Esophagus (tissue), 2 donors: ENCODE data around the gene JPH4. TPM values are rescaled to one million over a fixed set of nuclear protein-coding genes. Genes with fewer than 3 reads are reported as not detected.

ENCODE experiments used
- H3K27ac ChIP-seq, 2 donors: one replicate each; pipeline ENCODE4 v1.5.1; 2013; ENCODE audit warnings: low read depth in 2 of 2, mild to moderate bottlenecking in 2 of 2, inconsistent platforms in 1 of 2, low read length in 1 of 2, moderate library complexity in 1 of 2
- H3K27me3 ChIP-seq, 2 donors: one replicate each; pipeline ENCODE4 v1.6.1; 2013; ENCODE audit warnings: low read length in 2 of 2, control low read depth in 1 of 2, mild to moderate bottlenecking in 1 of 2; ENCODE audit not compliant: insufficient read depth in 2 of 2, control insufficient read depth in 1 of 2
- H3K36me3 ChIP-seq, 2 donors: one replicate each; pipeline ENCODE4 v1.6.1; 2013; ENCODE audit warnings: low read length in 1 of 2; ENCODE audit not compliant: control insufficient read depth in 2 of 2, insufficient read depth in 2 of 2
- H3K4me1 ChIP-seq, 2 donors: one replicate each; pipeline ENCODE4 v1.6.1; 2013; ENCODE audit warnings: low read length in 1 of 2; ENCODE audit not compliant: control insufficient read depth in 2 of 2, insufficient read depth in 2 of 2
- H3K4me3 ChIP-seq, 2 donors: one replicate each; pipeline ENCODE4 v1.5.1; 2013; ENCODE audit warnings: low read length in 2 of 2, mild to moderate bottlenecking in 2 of 2, low read depth in 1 of 2, moderate library complexity in 1 of 2
- H3K9me3 ChIP-seq, 2 donors: one replicate each; pipeline ENCODE4 v1.6.1; 2013; ENCODE audit warnings: mild to moderate bottlenecking in 2 of 2, low read depth in 1 of 2, low read length in 1 of 2, moderate library complexity in 1 of 2; ENCODE audit not compliant: control insufficient read depth in 2 of 2, insufficient read depth in 1 of 2
- WGBS, 2 donors: extraction: QIAGEN DNeasy Blood & Tissue Kit; methylation state at CpG; one replicate each; pipeline ENCODE4 v1.1.7; 2013; 5-methylcytosine and 5-hydroxymethylcytosine counted together
- polyA plus RNA-seq, 2 donors: library from polyadenylated mRNA; stranded (reverse); fragments of 200-250 nt; gene quantifications; one replicate each; pipeline ENCODE4 v1.2.3, GENCODE V29; 2013
- donor health status: healthy with polysubstance abuse.
- donor health status: Bipolar disorder and iron deficiency.

Gene JPH4
- polyA plus RNA-seq, 2 donors, result 0.04 to 0.15 TPM

DNA sequence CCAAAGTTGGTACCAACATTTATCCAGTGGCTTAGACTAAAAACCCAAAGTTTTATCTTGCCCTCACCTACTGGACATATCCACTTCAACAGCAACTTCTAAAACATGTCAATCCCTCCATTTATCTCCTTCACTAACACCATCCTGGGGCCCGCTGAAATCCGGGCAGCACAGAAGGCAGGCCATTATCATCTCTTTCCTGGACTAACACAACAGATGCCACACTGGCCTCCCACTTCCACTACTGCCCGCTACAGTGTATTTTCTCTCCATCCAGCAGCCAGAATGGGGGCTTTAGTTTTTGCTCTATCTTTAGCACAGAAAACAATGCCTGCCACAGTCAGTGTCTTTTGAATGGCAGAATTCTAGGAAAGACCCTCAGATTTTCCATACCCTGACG is 42.6 kb downstream of the JPH4 start:
- 75 to 81% methylated on average over 4 of the region's 4 CpGs for WGBS, 2 donors
- H3K9me3 ChIP-seq, result no peaks in the 10 kb centered on the region
- no peak overlapping the region for H3K4me3 ChIP-seq
- no peak overlapping the region for H3K27ac ChIP-seq
- H3K4me1 ChIP-seq, result no peaks in the 10 kb centered on the region
- no peaks in the 10 kb centered on the region for H3K36me3 ChIP-seq
- H3K27me3 ChIP-seq, result no peaks in the 10 kb centered on the region

DNA sequence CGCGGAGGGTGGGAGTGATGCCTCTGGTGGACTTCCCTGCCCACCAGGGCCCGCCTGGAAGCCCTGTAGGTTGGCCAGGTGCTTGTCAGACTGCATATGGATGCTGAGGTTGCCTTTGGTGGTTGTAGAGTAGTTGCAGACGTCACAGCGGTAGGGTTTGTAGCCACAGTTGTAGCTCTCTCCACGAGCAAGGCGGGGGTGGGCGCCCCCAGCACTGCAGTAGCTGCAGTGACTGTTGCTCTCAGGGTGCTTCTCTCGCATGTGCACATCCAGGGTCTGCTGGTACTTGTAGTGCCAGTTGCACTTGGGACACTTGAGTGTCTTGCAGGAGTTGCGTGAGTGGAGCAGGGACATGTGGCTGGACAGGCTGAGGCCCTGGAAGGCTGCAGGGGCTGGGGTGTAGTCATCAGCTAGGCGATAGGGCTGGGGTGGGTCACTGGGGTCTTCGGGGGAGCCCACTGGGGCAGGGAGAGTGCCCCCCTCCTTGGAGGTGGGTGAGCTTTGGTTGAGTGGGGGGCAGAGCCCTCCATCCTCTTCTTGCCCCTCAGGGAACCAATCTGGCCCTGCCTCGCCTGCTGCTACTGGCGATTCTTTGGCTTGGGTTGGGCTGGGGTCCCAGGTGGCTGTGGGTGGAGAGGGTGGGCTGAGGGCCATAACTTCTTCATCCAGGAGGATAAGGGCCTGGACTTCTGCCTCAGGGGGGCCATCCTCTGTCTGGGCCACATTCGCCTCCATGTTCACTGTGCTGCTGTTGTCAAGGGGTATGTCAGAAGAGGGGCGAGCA is 44.7 kb downstream of the JPH4 start:
- no peaks in the 10 kb centered on the region for H3K27me3 ChIP-seq
- no peaks in the 10 kb centered on the region for H3K4me1 ChIP-seq
- H3K4me3 ChIP-seq, result no peak overlapping the region
- 92 to 93% methylated on average over 16 of the region's 16 CpGs for WGBS, 2 donors
- no peak overlapping the region for H3K27ac ChIP-seq
- no peaks in the 10 kb centered on the region for H3K36me3 ChIP-seq
- H3K9me3 ChIP-seq, result no peaks in the 10 kb centered on the region

DNA sequence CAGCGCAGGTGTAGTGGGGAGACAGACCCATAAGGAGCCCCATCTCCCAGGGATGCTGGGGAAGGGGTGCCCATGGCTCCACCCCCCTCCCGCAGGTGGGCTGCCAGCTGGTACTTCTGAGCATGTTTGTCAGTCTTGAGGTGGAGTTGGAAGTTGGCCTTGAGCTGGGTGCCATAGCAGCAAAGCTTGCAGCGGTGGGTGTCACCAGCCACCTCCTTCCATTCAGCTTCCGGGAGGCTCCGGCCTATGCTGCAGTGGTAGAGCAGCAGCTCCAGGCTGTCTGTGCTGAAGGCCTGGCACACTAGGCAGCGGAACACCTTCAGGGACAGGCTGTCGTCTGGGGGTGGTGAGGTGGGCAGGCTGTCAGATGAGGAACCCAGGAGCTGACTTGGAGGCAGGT is 45.9 kb downstream of the JPH4 start:
- Histone ChIP-seq H3K27ac (no peak overlapping the region), H3K27me3 (no peaks in the 10 kb centered on the region), H3K9me3 (no peaks in the 10 kb centered on the region), H3K36me3 (no peaks in the 10 kb centered on the region), H3K4me3 (no peak overlapping the region), H3K4me1 (no peaks in the 10 kb centered on the region)
- WGBS, 2 donors, result 94 to 96% methylated on average over 7 of the region's 7 CpGs

DNA sequence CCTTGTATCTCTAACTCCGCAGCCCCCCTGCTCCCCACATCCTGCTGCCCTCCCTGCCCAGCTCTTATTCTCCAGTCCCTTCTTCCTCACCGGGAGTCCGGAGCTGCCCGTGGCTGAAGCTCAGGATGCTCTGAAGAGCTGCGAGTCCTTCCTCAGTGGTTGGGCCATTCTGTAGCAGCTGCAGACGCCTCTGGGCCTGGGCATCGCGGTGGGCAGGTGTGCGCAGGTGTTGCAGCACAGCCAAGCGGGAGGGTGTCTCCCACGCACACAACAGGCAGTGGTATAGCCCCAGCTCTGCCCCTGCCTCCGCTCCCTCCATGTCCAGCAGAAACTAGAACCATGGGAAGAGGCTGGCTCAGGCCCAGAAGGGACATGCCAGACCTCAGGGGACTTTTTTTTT is 47.2 kb downstream of the JPH4 start:
- H3K4me3 ChIP-seq, result no peak overlapping the region
- H3K9me3 ChIP-seq, result no peaks in the 10 kb centered on the region
- WGBS, 2 donors, result 91 to 94% methylated on average over 12 of the region's 12 CpGs
- no peak overlapping the region for H3K27ac ChIP-seq
- H3K4me1 ChIP-seq, result no peaks in the 10 kb centered on the region
- no peaks in the 10 kb centered on the region for H3K27me3 ChIP-seq
- no peaks in the 10 kb centered on the region for H3K36me3 ChIP-seq

DNA sequence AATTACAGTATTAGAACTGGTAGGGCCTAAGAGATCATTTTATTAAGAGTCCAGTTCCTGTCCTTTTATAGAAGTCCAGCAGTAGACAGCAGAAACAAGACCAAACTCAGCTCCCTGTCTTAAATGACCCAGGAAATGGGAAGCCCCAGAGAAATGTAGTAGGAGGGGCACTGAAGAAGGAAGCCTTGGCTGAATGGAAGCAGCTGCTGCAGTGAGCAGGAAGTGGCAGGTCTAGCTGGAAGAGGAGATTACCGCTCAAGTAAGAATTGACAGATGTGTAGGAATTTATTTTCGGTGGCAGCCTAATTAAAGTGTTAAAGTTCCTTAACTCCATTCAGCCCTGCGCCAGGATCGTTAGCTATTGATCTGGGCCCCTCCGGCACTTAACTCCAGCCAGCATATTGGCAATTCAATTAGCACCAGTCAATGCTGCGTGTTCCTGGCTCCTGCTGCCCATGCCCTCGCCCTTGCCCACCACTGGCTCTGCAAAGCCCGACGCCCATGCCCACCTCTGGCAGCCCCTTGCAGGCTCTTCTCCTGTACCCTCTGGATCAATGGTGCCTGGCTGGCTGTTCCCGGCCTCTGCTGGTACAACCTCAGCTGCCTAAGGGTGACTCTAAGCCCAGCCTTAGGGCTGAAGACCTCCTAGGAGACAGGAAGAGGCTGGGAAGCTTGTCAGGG is 48.1 kb downstream of the JPH4 start:
- no peaks in the 10 kb centered on the region for H3K4me1 ChIP-seq
- no peak overlapping the region for H3K27ac ChIP-seq
- 75 to 79% methylated on average over 10 of the region's 10 CpGs for WGBS, 2 donors
- no peaks in the 10 kb centered on the region for H3K27me3 ChIP-seq
- H3K4me3 ChIP-seq, result no peak overlapping the region
- no peaks in the 10 kb centered on the region for H3K9me3 ChIP-seq
- no peaks in the 10 kb centered on the region for H3K36me3 ChIP-seq

DNA sequence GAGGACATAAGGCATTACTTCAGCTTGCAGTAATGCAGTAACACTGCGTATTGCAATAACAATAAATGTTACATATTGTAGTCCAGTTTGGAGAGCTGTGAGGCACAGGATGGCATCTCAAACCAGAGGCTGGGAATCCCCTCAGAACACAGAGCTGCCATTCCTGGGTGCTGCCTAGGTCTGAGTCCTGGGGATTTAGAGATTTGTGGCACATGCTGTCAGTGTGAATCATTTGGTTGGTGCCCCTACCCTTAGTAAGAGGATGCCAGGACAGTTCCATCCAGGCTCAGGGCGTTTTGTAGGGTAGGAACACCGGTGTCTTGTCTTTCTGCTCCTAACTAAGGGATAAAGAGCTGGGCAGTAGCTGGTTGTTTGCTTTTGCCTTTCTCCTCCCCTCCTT is 49.6 kb downstream of the JPH4 start:
- WGBS, 2 donors, result 85 to 96% methylated on average over 3 of the region's 3 CpGs
- Histone ChIP-seq H3K9me3 (no peaks in the 10 kb centered on the region), H3K4me3 (no peak overlapping the region), H3K27ac (no peak overlapping the region), H3K4me1 (no peaks in the 10 kb centered on the region), H3K36me3 (no peaks in the 10 kb centered on the region), H3K27me3 (no peaks in the 10 kb centered on the region)

GRCh38 chr14:23528555-23528954 is 50.0 kb downstream of the JPH4 start:
- 69 to 93% methylated on average over 1 of the region's 1 CpG for WGBS, 2 donors
- no peak overlapping the region for H3K27ac ChIP-seq
- H3K27me3 ChIP-seq, result no peaks in the 10 kb centered on the region

GRCh38 chr14:23525611-23526010 is 53.0 kb downstream of the JPH4 start:
- Histone ChIP-seq H3K27me3 (no peaks in the 10 kb centered on the region), H3K36me3 (no peaks in the 10 kb centered on the region), H3K27ac (no peak overlapping the region), H3K9me3 (no peaks in the 10 kb centered on the region), H3K4me1 (no peaks in the 10 kb centered on the region), H3K4me3 (no peak overlapping the region)
- WGBS, 2 donors, result 77 to 83% methylated on average over 8 of the region's 8 CpGs

More at GRCh38 chr14:23528555-23528954, 50.0 kb downstream of the JPH4 start:
- no peaks in the 10 kb centered on the region for H3K36me3 ChIP-seq
- no peaks in the 10 kb centered on the region for H3K4me1 ChIP-seq
- no peak overlapping the region for H3K4me3 ChIP-seq
- H3K9me3 ChIP-seq, result no peaks in the 10 kb centered on the region

GRCh38 chr14:23524954-23525353 is 53.6 kb downstream of the JPH4 start:
- Histone ChIP-seq H3K27ac (no peak overlapping the region), H3K4me1 (no peaks in the 10 kb centered on the region), H3K4me3 (no peak overlapping the region), H3K36me3 (no peaks in the 10 kb centered on the region), H3K27me3 (no peaks in the 10 kb centered on the region), H3K9me3 (no peaks in the 10 kb centered on the region)
- WGBS, 2 donors, result 93 to 94% methylated on average over 14 of the region's 14 CpGs
